Right hindlimb (tissue), 1 donor: ENCODE measurements around the gene RDX.
"Not testable (repeated sequence)": the region's sequence is repeated elsewhere in the genome, so short reads cannot be mapped to it uniquely, and the experiment has no call there.

Source experiments
- DNase-seq: peaks from one replicate; pipeline ENCODE4 v3.0.0-alpha.2; 2018

Gene RDX

GRCh38 chr11:110269996-110270395 is 26.4 kb downstream of the RDX start:
- DNase-seq = no peak

- DNase-seq = no peak
Measured at GRCh38 chr11:110268441-110268840, 28.0 kb downstream of the RDX start.

GRCh38 chr11:110262072-110262403 is 34.4 kb downstream of the RDX start:
- DNase-seq = no peak

- DNase-seq = no peak
Measured at GRCh38 chr11:110261195-110262071, 35.0 kb downstream of the RDX start.

GRCh38 chr11:110253525-110253924 is 42.9 kb downstream of the RDX start:
- no peak for DNase-seq

- no peak for DNase-seq
Measured at GRCh38 chr11:110251836-110252235, 44.6 kb downstream of the RDX start.

GRCh38 chr11:110250168-110250567 is 46.2 kb downstream of the RDX start:
- DNase-seq = no peak

GRCh38 chr11:110249766-110250165 is 46.6 kb downstream of the RDX start:
- DNase-seq = no peak

GRCh38 chr11:110249066-110249465 is 47.3 kb downstream of the RDX start:
- DNase-seq = no peak

GRCh38 chr11:110243791-110244190 is 52.6 kb downstream of the RDX start:
- no peak for DNase-seq

GRCh38 chr11:110242746-110243145 is 53.7 kb downstream of the RDX start:
- DNase-seq = no peak

GRCh38 chr11:110242188-110242587 is 54.2 kb downstream of the RDX start:
- no peak for DNase-seq

GRCh38 chr11:110235966-110236365 is 60.4 kb downstream of the RDX start:
- no peak for DNase-seq

GRCh38 chr11:110230377-110230776 is 66.0 kb downstream of the RDX start:
- DNase-seq = no peak

- no peak for DNase-seq
Measured at GRCh38 chr11:110219006-110219785, 77.2 kb downstream of the RDX start.

GRCh38 chr11:110217936-110218335 is 78.5 kb downstream of the RDX start:
- no peak for DNase-seq

- DNase-seq = no peak
Measured at GRCh38 chr11:110217223-110217877, 79.1 kb downstream of the RDX start.

- not testable (repeated sequence) for DNase-seq
Measured at GRCh38 chr11:110209313-110209694, 87.1 kb downstream of the RDX start.

GRCh38 chr11:110208678-110209312 is 87.6 kb downstream of the RDX start:
- not testable (repeated sequence) for DNase-seq

- DNase-seq = no peak
Measured at GRCh38 chr11:110207123-110207522, 89.3 kb downstream of the RDX start.

- no peak for DNase-seq
Measured at GRCh38 chr11:110200836-110201235, 95.6 kb downstream of the RDX start.

GRCh38 chr11:110200241-110200640 is 96.2 kb downstream of the RDX start:
- DNase-seq = no peak
